ENCODE results near the gene UTP11.

- TF ChIP-seq CTCF (IDR thresholded peaks at IDR 0.05): no peak
- no peak for TF ChIP-seq POLR2A (IDR thresholded peaks at IDR 0.05)
Measured at GRCh38 chr1:38030596-38031512, 18.3 kb downstream of the UTP11 start.
